Measurements from ENCODE around the gene REEP6.
"Not testable (repeated sequence)": the region's sequence is repeated elsewhere in the genome, so short reads cannot be mapped to it uniquely, and the experiment has no call there.

Gene REEP6

DNA sequence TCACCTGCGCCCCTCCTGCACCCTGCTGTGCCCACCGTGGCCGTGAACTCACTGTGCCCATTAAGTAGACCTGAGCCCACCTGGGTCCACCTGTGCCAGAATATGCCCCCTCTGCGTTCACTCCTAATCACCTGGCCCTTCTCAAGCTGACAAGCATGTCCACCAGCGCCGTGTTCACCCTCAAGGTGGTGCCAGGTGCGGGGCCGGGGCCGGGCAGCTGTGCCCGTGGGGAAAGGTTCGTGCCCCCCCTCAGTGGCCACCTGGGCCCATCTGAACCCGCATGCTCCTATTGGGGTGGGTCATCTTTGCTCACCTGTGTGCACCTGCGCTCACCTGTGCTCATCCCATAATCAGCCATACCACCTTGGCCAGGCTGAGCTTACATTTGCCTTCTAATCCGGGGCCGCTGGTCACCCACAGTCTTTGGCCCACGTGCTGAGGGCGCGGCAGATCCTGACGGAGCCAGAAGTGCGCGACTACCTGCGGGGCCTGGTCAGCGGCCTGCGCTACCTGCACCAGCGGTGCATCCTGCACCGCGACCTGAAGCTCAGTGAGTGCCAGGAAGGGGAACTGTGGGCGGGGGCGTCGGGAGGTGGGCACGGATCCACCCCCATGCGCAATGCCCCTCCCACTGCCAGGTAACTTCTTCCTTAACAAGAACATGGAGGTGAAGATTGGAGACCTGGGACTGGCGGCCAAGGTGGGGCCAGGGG lies 35.2 kb downstream of the REEP6 start:
- no peak for DNase-seq

- no peak for DNase-seq
Observed at GRCh38 chr19:1526979-1527649, 36.1 kb downstream of the REEP6 start.

- DNase-seq = no peak
Observed at GRCh38 chr19:1527650-1528309, 36.8 kb downstream of the REEP6 start.

DNA sequence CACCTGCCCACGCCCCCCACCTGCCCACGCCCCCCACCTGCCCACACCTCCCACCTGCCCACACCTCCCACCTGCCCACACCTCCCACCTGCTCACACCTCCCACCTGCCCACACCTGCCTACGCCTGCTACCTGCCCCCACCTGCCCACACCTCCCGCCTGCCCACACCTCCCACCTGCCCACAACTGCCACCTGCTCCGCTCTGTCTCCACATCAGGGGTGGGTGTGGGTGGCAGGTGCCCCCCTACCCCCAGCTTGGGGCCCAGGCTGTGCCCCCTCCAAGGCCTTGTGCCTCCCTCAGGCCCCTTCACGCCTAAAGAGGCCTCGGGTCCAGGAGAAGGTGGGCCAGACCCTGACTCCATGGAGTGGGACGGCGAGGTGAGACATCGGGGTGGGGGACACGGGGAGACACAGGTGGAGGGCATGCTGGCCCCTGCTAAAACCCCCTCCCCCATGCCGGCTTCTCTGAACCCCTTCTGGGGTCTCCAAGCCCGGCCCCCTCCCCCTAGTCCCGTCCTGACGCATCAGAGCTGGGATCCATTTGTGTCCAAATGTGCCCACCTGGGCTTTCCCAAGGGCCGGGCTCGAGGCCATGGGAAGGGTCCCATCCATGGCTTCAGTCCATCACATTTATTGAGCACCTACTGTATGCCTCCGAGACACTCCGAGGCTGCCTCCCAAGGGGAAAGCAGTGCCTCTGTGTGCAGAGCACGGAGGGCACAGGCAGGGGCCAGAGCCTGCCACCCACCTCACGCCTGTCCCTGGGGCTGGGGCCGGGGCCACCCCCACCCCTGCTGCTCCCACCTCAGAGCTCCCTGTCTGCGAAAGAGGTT lies 37.8 kb downstream of the REEP6 start:
- DNase-seq = no peak

DNA sequence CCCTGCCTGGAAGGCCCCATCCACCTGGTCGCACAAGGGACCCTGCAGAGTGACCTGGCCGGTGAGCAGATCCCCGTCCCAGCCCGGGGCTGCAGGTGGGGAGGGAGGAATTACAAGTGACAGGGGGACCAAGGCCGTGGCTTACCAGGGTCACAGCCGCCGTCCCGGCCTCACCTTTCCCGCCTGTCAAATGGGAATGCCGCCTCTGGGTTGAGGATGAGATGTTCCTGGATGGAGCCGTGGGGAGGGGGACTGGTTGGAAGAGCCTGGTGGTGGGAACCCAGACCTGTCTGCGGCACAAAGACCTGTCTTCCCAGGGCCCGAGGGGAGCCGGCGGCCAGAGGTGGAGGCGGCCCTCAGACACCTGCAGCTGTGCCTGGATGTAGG lies 38.4 kb downstream of the REEP6 start:
- no peak for DNase-seq

GRCh38 chr19:1530856-1531255 lies 39.9 kb downstream of the REEP6 start:
- not testable (repeated sequence) for DNase-seq

GRCh38 chr19:1531587-1531986 lies 40.6 kb downstream of the REEP6 start:
- DNase-seq = no peak

DNA sequence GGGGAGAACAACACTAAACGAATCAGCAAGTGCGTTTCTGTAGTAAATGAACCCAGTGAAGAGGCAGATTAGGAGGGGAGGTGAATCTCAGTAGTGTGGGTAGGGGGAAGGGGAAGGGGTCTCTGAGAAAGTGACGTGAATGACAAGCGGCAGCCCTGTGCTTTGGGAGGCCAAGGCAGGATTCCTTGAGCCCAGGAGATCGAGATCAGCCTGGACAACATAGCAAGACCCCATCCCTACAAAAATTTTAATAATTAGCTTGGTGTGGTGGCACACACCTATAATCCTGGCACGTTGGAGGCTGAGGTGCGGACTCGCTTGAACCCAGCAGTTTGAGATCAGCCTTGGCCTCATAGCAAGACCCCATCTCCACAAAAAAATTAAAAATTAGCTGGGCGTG lies 41.0 kb downstream of the REEP6 start:
- no peak for DNase-seq

DNA sequence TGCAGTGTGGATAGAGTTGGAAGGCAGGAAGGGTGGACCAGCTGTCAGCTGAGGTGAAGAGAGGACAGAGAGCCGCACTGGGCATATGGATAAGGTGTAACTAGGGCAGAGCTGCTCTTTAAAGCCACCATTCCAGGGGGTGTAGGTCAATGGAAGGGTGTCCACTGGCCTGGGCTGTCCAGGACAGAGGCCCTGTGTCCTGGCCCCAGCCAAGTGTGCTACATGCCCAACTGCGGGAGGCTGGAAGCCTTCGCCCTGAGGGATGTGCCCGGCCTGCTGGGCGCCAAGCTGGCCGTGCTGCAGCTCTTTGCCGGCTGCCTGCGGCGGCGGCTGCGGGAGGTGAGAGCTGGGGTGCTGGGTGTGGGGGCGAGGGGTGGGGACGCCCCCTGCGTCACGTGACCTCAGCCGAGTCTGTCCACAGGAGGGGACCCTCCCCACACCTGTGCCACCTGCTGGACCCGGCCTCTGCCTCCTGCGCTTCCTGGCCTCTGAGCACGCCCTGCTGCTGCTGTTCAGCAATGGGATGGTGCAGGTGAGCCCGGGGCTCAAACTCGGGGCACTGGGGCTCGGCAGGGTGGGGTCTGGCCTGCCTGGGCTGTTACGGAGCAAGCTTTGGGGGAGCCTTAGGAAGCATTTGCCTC lies 42.6 kb downstream of the REEP6 start:
- no peak for DNase-seq

- DNase-seq = no peak
Observed at GRCh38 chr19:1534972-1535371, 44.0 kb downstream of the REEP6 start.

DNA sequence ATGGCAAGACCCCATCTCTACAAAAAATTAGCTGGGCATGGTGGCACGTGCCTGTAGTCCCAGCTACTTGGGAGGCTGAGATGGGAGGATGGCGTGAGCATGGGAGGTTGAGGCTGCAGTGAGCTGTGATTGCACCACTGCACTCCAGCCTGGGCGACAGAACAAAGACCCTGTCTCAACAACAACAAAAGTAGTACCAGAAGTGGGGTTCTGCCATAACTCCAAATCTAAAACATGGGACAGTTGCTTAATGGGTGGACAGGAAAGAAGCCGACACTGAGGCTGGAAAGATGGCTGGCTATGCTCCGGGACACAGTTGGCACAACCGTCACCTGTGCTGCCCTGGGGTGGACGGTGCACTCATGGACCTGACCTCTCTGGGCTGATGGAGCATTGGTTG lies 44.7 kb downstream of the REEP6 start:
- not testable (repeated sequence) for DNase-seq

- DNase-seq = no peak
Observed at GRCh38 chr19:1538978-1539377, 48.0 kb downstream of the REEP6 start.

GRCh38 chr19:1539749-1540148 lies 48.8 kb downstream of the REEP6 start:
- DNase-seq = not testable (repeated sequence)

DNA sequence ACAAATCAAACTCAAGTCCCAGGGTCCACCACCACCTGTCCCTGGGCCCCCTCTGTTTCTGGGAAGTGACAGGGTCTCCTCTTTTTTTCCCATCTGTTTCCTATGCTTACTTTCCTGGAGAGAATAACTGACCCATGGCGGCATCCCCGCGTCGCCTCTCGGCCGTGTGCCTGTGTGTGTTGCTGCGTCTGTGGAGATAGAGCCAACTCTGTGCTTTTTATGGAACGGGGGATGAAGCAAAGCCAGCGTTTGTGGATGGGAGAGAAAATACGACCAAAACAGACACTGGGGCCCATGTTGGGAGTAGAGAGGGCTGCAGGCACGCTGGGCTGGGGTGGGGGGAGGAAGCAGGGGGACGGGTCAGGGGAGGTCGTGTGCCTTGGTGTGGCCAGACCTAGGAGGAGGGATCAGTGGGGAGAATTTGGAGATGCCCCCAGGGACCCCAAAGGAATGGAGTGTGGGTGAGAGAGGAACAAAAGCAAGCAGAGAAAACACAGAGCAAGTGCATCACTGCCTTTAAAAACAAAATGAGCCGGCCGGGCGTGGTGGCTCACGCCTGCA lies 49.5 kb downstream of the REEP6 start:
- no peak for DNase-seq
